HG02943 (cell line): ENCODE data around the gene TMEM61.
"Not testable (repeated sequence)": the region's sequence is repeated elsewhere in the genome, so short reads cannot be mapped to it uniquely, and the experiment has no call there.

Experiments
- ATAC-seq: cut with Tn5 transposase; IDR thresholded peaks from one replicate; pipeline ENCODE4 v1.9.1; 2021; ENCODE audit warnings: mild to moderate bottlenecking, low read depth, moderate library complexity; ENCODE audit not compliant: unreplicated experiment

TMEM61 gene

DNA sequence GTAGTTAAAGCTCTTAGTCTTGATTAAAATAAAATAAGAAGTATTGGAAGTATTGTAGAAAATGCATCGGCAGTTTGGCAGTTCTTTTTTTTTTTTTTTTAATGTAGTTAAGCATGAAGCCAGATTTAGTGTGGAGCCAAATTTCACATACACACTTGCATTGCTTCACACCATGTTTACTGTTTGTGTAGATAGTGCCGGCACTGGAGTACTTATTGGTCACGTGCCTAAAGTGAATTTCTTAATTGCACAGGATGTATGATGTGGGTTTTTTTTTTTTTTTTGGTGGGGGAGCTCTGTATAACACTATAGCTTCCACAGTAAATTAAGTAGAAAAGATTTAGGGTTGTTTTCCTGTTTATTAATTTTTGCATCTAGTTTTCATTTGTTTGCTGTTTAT lies 21.2 kb upstream of the TMEM61 start:
- no peak for ATAC-seq

DNA sequence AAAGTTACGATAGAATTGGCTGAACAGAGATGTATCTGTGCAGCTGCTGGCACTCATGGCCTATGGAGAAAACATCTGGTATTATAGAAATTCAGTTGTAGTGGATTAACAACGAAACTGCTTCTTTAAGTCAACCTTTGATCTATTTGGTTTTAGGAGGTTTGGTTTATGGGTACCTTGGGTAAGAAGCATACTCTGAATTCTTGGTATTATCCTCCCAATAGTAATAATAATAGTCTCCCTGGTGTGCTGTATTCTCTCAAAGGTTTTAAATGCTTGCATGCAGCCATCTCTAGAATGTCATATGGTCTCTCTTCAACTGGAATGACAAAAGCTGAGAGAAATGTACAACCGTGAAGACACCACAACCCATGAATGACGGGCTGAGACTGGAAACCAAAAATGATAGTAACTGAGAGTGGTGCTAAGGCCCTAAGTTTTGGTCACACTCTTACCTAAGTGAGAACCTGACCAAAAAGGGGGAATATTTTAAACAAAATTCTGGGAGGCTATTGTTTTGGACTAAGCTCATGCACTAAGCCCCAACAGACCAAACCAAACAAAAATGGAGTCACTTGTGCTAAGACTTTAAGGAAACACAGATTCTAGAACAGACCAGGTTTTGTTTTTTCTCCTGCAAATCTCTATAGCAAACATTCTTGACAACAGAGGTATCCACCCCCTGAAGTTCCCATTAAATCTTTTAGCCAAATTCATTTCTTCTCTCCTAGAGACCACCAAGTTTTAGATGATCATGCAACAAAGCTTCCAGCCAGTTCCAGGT lies 17.6 kb upstream of the TMEM61 start:
- no peak for ATAC-seq

DNA sequence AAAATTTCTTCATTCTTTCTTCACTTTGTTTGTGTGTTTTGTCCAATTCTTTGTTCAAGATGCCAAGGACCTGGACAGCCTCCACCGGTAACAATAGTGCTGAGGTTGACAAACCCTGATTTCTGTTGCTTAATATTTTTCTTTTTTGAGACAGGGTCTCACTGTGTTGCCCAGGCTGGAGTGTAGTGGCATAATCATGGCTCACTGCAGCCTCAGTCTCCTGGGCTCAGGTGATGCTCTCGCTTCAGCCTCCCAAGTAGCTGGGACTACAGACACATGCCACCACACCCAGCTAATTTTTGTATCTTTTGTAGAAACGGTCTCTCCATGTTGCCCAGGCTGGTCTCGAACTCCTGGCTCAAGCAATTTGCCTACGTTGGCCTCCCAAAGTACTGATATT lies 16.6 kb upstream of the TMEM61 start:
- ATAC-seq = not testable (repeated sequence)

DNA sequence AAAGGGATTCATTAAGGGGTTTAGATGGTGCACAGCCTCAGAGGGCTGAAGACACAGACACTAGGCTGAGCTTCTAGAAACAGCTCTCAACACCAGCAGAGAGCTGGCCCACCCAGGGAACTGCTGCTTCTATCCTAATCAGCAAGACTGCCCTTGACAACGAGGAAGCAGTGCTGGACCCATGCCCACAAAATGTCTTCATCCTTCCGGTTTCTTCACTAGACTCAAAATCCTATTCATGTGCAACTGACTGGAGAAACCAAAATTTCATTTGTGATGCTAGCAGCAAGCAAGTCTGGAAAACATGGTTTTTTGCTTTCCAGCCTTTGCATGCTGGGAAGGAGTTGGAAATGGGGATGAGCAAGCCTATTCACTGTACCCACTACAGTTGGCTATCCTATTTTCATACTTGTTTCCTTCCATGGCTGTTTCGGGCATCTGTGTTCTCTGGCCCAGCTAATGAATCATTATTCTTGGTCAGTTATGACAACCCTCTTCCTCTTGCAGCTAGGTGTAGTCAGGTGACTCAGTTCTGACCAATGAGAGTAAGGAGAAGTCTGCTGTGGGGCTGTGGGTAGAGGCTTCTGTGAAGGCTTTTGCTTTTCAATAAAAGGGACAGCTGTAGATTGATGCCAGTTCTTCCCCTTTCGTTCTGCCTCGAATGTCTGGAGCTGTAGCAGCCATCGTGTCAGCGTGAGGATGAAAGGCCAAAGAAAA lies 14.6 kb upstream of the TMEM61 start:
- no peak for ATAC-seq

DNA sequence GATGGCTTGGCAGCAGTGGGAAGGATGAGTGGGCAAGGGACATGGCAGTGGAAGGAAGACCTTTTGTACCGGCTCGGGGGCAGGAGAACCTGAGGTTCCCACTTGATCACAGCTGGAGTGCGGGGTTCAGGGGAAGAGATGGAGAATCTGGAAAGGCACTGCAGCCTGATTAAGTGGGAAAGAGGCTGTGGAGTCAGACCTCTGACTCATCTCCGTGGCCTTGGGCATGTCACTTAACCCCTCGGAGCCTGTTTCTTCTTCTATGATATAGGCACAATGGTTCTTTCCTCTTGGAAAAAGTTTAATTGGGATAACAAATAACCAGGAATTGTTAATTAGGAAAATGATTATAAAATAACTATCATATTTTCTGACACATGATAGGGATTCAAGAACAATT lies 13.1 kb upstream of the TMEM61 start:
- ATAC-seq = no peak

DNA sequence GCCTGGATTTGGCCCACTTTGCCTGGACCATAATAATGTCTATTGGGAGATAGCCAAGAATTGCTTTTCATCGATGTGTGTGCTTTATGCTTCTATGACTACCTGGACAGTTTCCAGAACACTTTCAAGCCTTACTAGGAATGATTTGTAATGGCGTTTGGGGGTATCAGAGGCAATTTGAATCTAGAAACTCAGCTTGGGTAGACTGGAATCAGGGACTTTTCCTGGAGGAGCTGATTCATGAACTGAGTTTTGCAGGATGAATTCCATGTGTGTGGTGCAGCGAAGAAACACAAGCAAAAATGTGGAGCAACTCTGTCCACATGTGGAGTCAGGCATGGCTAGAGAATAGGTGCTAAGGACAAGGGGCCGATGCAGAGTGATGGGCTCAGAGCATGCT lies 11.9 kb upstream of the TMEM61 start:
- ATAC-seq = no peak

DNA sequence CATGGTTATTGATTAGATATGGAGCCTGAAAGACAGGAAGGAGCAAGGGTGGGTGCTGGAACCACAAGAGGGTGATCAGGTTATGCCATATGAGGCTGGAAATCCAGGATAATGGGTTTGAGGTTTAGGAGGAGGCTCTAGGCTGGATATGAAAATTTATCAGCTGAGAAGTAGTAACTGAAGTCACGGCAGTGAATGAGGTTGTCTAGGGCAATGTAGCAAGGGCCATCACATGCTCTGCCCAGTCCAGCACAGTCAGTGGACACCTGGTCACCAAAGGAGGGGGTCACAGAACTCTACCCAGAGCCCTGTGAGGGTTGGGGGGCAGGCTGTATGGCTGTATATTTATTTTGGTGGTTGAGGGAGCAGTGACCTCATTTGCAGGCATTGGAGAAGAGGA lies 10.5 kb upstream of the TMEM61 start:
- no peak for ATAC-seq

DNA sequence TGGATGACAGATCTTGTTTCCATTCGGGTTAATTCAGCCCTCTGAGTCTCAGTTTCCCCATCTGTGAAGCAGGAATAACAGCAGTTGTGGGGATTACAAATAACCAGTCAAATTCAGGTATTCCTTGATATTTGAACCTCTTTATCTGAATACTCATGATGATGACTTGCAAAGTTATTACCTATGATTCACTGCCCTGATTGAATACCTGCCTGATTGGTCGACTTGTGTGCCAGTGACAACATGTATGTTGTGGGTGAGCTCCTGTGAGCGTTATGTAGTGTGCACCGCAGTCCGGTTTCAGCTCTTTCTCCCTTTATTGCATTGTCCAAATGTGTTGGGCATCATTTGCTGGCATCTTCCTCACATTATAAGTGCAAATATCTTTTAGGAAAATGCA lies 9.5 kb upstream of the TMEM61 start:
- ATAC-seq = no peak

DNA sequence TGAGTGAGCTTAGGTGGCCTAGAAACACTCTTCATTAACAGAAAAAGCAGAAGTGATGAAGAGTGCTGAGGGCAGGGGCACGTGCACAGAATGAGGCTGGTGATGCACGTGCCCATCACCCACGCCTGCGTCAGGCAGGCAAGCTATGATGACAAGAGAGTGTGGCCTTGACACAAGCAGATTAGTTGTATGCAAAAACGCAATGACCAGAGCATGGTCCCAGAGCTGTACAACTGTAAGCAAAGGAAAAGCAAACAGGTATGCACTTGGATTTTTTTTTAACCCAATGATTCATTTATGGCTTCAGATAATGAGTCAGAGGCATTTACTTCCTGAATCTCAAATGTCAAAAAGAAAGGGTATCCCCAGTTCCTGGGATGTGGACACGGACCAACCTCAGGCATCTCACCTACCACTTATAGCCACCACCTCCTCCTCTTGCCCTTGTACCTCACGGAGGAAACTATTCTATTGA lies 9.1 kb upstream of the TMEM61 start:
- ATAC-seq = no peak

DNA sequence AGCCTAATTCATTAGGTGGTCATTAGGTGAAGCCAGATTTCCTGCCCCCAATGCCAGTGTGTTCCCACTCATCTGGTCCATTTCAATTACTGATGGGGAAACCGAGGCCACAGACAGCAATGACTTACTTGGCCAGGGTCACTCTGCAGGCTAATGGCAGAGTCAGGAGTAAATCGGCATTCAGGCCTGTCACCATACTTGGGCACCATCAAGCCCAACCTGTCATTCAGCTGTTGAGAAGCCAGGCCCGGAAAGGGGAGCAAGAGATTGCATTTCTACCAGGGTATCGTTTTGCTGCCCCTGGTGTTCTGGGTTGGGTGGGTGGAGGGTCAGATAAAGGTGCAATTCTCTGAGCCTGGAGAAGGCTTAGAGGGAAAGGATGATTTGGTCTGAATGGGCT lies 8.0 kb upstream of the TMEM61 start:
- no peak for ATAC-seq

DNA sequence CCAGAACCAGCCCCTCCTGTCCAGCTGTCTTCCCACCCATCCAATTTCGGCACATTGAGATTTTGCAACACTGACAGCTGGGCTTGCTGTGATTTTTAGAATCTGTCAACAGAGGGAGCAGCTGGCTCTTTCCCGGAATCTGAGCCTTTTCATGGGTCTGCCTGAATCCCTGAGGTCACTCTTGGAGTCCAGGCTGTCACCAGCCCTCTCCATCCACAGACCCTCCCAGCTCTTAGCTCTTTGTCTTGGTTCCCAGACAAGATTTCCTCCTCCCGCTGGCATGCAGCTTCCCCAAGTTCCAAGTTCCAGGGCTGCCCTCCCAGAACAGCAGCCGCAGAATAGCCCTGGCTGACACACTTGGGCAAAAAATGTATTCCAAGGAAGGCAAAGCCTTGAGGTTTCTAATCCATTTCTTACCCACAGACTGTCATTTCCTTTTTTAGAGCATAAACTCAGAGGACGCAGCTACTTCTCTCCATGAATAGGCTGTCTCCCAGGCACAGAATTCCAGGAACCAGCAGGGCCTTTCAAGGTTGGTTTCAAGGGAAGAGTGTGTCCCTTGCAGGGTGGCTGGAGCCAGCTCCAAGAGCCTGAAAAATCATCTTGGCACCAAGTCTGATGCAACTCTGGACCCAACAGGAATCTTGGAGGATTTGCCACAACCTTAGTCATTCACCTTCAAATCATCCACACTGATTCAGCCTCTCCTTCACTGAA lies 7.1 kb upstream of the TMEM61 start:
- no peak for ATAC-seq

DNA sequence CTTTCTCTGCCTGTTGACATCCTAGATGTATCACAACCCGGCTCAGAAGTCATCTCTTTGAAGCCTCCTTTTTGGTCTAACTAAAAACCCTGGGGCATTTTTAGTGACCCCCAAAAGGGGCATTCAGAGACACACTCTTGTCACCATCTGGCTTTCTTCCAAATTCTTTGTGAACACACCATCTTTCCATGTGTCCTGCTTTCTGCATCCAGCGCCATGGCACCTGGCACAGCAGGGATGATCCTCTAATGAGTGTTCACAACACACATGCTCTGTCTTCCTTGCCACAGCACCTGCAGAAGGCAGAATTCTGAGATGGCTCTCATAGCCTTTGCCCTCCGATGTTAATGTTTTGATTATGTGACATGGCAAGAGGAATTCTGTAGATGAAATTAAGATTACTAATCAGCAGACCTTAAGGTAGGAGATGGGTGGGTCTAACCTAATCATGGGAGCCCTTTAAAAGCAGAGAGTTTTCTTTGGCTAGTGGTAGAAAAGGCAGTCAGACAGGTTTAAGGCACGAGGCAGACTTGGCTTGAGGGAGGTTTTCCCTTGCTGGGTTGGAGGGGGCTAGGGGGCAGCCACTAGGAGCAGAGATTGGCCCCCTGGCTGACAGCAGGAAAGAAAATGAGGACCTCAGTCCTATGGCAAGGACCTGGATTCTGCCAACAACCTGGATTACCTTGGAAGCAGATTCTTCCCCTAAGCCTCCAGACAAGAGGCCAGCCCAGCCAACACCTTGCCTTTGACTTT lies 4.9 kb upstream of the TMEM61 start:
- ATAC-seq = no peak

DNA sequence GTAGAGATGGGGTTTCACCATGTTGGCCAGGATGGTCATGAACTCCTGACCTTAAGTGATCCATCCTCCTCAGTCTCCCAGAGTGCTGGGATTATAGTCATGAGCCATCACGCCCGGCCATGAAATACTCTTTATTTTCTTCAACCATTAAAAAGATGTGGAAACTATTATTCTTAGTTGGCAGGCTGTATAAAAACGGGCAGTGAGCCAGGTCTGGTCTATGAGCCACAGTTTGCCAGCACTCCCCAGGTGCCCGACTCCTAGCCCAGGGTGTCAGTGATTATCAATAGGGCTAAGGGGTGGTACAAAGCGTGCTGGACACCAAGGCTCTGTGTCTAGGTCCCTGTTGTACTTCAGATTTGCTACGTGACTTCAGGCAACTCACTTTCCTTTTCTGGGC lies 3.7 kb upstream of the TMEM61 start:
- no peak for ATAC-seq

DNA sequence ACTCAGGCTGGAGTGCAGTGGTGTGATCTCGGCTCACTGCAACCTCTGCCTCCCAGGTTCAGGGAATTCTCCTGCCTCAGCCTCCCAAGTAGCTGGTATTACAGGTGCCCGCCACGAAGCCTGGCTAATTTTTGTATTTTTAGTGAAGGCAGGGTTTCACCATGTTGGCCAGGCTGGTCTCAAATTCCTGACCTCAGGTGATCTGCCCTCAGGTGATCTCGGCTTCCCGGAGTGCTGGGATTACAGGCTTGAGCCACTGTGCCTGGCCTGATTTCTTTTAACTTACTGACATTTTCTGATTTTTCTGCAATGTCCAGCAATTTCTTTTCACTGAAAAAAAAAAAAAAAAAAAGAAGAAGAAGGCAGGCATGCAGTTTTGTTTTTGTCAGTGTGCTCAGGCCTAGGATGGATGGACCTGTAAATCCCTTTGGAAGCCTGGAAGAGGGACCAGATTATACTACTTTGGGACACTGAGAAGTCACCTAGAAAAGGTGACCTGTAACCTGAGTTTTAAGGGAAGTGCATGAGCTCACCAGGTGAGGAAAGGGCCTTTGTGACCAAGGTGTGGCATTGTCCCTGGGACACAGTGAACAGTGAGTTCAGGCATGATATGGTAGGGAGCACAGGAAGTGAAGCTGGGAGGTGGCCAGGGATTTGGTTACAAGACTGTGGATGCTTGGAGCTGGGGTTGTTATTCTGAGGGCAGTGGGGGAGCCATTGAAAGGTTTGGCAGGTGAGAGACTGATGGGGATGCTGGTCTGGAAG lies 2.7 kb upstream of the TMEM61 start:
- ATAC-seq = no peak

DNA sequence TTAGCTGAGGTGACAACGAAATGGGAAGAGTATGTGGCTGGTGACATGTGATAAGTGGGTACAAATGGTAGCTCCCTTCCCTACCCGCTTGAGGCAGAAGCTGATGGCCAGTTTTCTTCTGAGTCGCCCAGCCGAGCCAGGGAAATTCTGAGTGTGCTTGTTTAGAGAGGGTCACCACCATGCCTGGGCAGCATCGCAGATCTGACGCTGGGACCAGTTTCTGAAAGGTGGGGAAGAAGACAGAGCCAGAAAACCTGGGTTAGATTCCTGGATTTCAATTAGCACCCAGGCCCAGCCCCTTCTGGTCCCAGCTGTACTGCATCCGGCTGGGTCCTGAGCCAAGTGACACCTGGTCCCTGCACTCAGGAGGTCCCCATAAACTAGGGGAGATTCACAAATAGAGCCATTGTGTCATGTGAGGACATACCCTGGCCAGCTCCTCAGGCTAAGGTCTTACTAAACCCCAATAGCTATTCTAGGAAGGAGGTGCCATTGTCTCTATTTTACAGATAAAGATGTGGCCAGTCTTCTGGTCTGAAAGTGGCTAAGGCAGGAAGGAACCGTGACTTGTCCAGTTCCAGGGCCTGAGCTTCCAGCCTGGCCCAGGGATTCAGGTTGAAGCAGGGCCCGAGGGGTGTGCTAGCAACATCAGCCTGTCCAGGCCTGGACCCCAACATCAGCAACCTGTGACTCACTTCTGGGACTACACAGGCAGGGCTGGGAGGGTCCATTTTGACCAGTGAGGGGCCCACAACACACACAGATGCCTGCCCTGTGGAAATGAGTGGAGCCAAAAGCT lies 1.7 kb upstream of the TMEM61 start:
- no peak for ATAC-seq

DNA sequence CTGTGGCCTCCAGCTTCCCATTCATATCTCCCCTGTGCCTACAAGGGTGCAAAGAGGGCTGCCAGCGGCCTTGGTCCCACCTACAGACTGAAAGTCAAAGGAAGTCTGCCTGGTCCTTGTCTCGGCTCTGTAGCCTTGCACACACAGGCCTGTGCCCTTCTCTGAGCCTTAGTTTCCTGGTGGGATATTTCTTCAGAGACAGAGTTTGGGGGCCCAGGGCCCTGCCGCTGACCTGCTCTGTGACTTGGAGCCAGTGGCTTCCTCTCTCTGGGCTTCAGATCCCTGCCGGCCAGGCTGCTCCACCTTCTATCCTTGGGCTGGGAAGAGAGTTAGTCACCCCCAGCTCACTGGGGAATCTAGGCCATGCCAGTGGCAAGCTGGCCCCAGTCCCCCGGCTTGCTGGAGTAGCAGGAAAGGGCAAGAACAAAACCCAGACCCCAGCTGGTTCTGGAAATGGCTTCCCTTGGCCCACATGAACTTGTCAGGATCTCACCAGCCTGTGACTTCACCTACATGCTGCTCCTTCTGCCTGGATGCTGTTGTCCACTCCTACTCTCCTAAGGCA lies 1.0 kb upstream of the TMEM61 start:
- ATAC-seq = no peak

DNA sequence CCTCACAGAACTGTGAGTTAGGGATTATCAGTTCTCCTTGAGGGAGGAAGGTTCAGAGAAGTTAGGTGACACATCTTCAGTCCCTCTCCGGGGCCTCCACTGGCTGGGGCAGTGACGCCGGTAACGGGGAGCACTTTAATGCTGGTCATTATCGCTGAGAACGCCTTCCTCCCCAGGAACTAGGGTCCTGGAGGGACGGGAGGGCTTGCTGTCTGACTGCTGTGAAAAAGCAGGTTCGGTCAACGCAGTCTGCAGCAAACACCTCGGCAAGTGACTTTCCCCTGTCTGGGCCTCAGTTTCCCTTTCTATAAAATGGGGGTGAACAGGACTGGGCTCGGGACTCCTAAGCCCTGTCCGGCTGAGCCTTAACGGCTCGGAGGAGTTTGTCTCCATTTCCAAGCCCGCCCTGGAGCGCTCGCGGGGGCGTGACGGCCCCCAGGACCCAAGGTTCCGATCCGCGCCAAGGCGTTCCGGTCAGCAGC lies 341 bp upstream of the TMEM61 start:
- no peak for ATAC-seq

DNA sequence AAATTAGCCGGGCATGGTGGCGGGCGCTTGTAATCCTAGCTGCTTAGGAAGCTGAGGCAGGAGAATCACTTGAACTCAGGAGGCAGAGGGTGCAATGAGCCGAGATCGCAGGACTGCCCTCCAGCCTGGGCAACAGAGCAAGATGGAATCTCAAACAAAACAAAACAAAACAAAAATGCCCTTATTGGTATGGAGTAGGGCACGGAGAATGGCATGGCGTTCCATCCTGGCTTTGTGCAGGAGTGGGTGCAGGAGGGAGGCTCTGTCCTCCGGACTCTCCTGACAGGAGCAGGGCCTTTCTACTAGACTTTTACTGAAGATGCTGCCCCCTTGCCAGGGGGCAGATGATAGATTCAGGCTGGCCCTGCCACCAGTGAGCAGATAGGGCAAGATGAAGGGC lies 1.0 kb downstream of the TMEM61 start:
- ATAC-seq = no peak

DNA sequence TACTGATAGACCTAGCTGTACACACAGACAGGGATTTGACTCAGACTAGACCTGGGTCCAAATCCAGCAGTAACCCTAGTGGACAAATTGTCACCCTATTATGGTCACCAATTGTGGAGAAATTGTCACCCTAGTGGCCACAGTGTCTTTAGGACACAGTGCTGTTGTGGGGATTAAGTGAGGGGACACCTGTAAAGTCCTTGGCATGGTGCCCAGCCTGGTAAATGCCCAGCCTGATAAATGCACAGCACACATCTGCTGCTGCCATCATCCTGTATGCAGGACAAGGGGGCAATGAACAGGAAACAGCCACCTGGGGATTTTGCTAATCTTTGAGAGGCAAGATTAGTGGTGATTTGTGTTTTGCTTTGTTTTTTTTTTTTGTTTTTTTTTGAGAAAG lies 2.3 kb downstream of the TMEM61 start:
- no peak for ATAC-seq
